OCI-LY1 (cell line): ENCODE measurements around the gene ARIH2.

Source experiments
- H2AFZ ChIP-seq: fragments of 200-600 bp; sonication (generic), shearing (Covaris generic); 2 replicates; pipeline ENCODE4 v1.6.0; 2014; ENCODE audit warnings: antibody characterized with exemption, mild to moderate bottlenecking, low read length
- H3F3A ChIP-seq: fragments of 200-600 bp; sonication (generic), shearing (Covaris generic); 2 replicates; pipeline ENCODE4 v1.6.0; 2014; ENCODE audit warnings: mild to moderate bottlenecking, antibody characterized with exemption, low read length, moderate library complexity; ENCODE audit not compliant: insufficient read depth
- H3K27ac ChIP-seq: fragments of 200-600 bp; sonication (generic); 2 replicates; pipeline ENCODE4 v1.5.1; 2014; ENCODE audit warnings: low read length, mixed run types, mild to moderate bottlenecking, low read depth; ENCODE audit not compliant: poor library complexity, severe bottlenecking
- H3K27me3 ChIP-seq: fragments of 200-600 bp; sonication (generic); 2 replicates; pipeline ENCODE4 v1.6.0; 2014; ENCODE audit warnings: antibody characterized with exemption, mild to moderate bottlenecking, low read length, moderate library complexity; ENCODE audit not compliant: insufficient read depth
- H3K36me3 ChIP-seq: fragments of 200-600 bp; sonication (generic); 2 replicates; pipeline ENCODE4 v1.6.1; 2014; ENCODE audit warnings: mild to moderate bottlenecking, antibody characterized with exemption, low read length, moderate library complexity, mixed read lengths; ENCODE audit not compliant: insufficient read depth
- H3K4me1 ChIP-seq: fragments of 200-600 bp; sonication (generic); 2 replicates; pipeline ENCODE4 v1.5.1; 2014; ENCODE audit warnings: mild to moderate bottlenecking, low read length, moderate library complexity; ENCODE audit not compliant: insufficient read depth, severe bottlenecking
- H3K4me2 ChIP-seq: fragments of 200-600 bp; sonication (generic), shearing (Covaris generic); 2 replicates; pipeline ENCODE4 v1.6.1; 2014; ENCODE audit warnings: low read length
- H3K4me3 ChIP-seq: fragments of 200-600 bp; sonication (generic); 2 replicates; pipeline ENCODE4 v1.5.1; 2014; ENCODE audit warnings: low read length, low read depth, mild to moderate bottlenecking, mixed read lengths; ENCODE audit not compliant: poor library complexity, severe bottlenecking
- H3K79me2 ChIP-seq: fragments of 200-600 bp; shearing (Covaris generic); 2 replicates; pipeline ENCODE4 v1.6.1; 2016; ENCODE audit warnings: mixed run types, low read length, mixed read lengths; ENCODE audit not compliant: insufficient read depth
- H3K9ac ChIP-seq: fragments of 200-600 bp; sonication (generic), shearing (Covaris generic); 2 replicates; pipeline ENCODE4 v1.6.1; 2014; ENCODE audit warnings: mild to moderate bottlenecking, low read length, mixed read lengths
- H3K9me2 ChIP-seq: fragments of 200-600 bp; sonication (generic), shearing (Covaris generic); 2 replicates; pipeline ENCODE4 v1.6.1; 2014; ENCODE audit warnings: low read depth, mild to moderate bottlenecking, low read length, mixed read lengths
- H3K9me3 ChIP-seq: fragments of 200-600 bp; shearing (Covaris generic); 2 replicates; pipeline ENCODE4 v1.6.1; 2014; ENCODE audit warnings: low read length, mixed read lengths
- H4K20me1 ChIP-seq: fragments of 200-600 bp; sonication (generic), shearing (Covaris generic); 2 replicates; pipeline ENCODE4 v1.6.0; 2016; ENCODE audit warnings: mild to moderate bottlenecking, low read length; ENCODE audit not compliant: insufficient read depth
- EZH2 ChIP-seq: fragments of 200-600 bp; sonication (generic), shearing (Covaris generic); IDR thresholded peaks from 2 replicates; pipeline ENCODE4 v1.8.0; 2017; ENCODE audit warnings: borderline replicate concordance, mixed run types, mild to moderate bottlenecking, antibody characterized with exemption, low read length, moderate library complexity, mixed read lengths
- TF ChIP-seq, protein P1 (sequence below): fragments of 200-600 bp; sonication (generic), shearing (Covaris generic); IDR thresholded peaks from 2 replicates; pipeline ENCODE4 v1.5.1; 2017; ENCODE audit warnings: mild to moderate bottlenecking, antibody characterized with exemption, low read length, moderate library complexity, mixed read lengths

Gene ARIH2

DNA sequence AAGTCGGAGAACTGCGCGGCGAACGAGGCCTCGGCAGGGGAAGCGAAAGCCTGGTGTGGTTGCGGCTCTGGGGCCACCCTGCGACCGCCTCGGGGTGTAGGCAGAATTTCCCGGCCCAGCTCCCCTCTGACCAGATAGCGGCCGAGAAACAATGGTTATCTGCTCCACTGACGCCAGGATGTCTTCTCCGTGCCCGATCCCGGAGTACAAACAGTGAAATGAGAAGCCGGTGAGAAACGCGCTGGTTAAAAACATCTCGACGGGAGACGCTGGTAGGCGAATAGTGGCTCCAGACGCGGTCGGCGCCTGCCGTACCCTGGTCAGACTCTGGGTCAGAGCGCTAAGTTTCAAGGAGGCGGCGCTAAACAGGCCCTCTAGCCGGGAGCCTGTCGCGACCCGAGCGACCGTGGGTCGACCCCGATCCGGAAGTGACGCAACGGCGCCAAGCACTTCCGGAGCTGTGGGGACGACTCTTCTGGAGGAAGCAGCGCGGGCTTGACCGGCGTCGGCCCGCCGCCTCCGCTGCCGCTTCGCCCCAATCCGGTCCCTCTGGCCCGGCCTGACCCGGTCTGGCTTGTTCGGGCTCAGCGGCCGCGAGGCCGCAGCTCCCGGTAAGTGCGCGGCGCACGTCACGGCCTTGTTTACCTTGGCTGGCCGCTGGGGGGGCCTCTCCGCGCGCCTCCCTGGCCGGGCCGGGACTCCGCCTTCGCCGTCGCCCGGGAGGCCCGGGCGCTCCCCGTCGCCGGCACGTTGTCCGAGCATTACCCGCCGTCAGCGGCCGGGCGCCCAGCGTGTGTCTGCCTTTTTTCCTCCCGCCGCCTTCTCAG lies at the start of gene ARIH2:
ARIH2 (plus strand) TSS at position 455 of the 827 bp plus-strand sequence. CDS start 8,717 bp downstream, outside the sequence.
- Histone ChIP-seq H3K9ac (peak within 1 kb of the TSS; percentile 76), H2AFZ (no peak within 1 kb of the TSS; the same call in 1 of the 2 replicates), H3K27ac (peak within 1 kb of the TSS; percentile 94), H3F3A (no peaks in the 10 kb centered on the region), H3K27me3 (no peaks in the 10 kb centered on the region), H3K4me2 (peak within 1 kb of the TSS; percentile 84), H4K20me1 (no peaks in the 10 kb centered on the region), H3K4me1 (peaks cover 16% of the 10 kb centered on the region), H3K79me2 (peaks cover 35% of the 10 kb centered on the region), H3K4me3 (peak within 1 kb of the TSS; percentile 86), H3K9me2 (no peaks in the 10 kb centered on the region), H3K9me3 (no peaks in the 10 kb centered on the region), H3K36me3 (peaks cover 21% of the 10 kb centered on the region)
- no peak for TF ChIP-seq EZH2
- TF ChIP-seq, protein P1, sequence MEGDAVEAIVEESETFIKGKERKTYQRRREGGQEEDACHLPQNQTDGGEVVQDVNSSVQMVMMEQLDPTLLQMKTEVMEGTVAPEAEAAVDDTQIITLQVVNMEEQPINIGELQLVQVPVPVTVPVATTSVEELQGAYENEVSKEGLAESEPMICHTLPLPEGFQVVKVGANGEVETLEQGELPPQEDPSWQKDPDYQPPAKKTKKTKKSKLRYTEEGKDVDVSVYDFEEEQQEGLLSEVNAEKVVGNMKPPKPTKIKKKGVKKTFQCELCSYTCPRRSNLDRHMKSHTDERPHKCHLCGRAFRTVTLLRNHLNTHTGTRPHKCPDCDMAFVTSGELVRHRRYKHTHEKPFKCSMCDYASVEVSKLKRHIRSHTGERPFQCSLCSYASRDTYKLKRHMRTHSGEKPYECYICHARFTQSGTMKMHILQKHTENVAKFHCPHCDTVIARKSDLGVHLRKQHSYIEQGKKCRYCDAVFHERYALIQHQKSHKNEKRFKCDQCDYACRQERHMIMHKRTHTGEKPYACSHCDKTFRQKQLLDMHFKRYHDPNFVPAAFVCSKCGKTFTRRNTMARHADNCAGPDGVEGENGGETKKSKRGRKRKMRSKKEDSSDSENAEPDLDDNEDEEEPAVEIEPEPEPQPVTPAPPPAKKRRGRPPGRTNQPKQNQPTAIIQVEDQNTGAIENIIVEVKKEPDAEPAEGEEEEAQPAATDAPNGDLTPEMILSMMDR: peak; percentile 29; the same call in 1 of the 2 replicates

- H3K4me1 ChIP-seq: peaks cover 7% of the 10 kb centered on the region
- no peak overlapping the region for H2AFZ ChIP-seq
- TF ChIP-seq EZH2: no peak
- TF ChIP-seq, protein P1: no peak
- no peak overlapping the region for H3K9ac ChIP-seq
- H3K27me3 ChIP-seq: no peaks in the 10 kb centered on the region
- no peaks in the 10 kb centered on the region for H4K20me1 ChIP-seq
- no peak overlapping the region for H3K4me3 ChIP-seq
- H3K36me3 ChIP-seq: peaks cover 8% of the 10 kb centered on the region; the same call in 1 of the 2 replicates
- no peak overlapping the region for H3K27ac ChIP-seq
- no peaks in the 10 kb centered on the region for H3K9me3 ChIP-seq
- H3K79me2 ChIP-seq: no peaks in the 10 kb centered on the region
- no peaks in the 10 kb centered on the region for H3K9me2 ChIP-seq
- no peak overlapping the region for H3K4me2 ChIP-seq
- no peaks in the 10 kb centered on the region for H3F3A ChIP-seq
Observed at GRCh38 chr3:48877671-48878070, 41.0 kb upstream of the ARIH2 start.

- no peak overlapping the region for H3K9ac ChIP-seq
- peaks cover 7% of the 10 kb centered on the region for H3K4me1 ChIP-seq
- no peak overlapping the region for H2AFZ ChIP-seq
- no peaks in the 10 kb centered on the region for H3K9me3 ChIP-seq
- no peak overlapping the region for H3K4me2 ChIP-seq
- no peaks in the 10 kb centered on the region for H3F3A ChIP-seq
- TF ChIP-seq EZH2: no peak
- TF ChIP-seq, protein P1: no peak
- no peaks in the 10 kb centered on the region for H3K79me2 ChIP-seq
- no peak overlapping the region for H3K27ac ChIP-seq
- H3K9me2 ChIP-seq: no peaks in the 10 kb centered on the region
- H3K36me3 ChIP-seq: peaks cover 8% of the 10 kb centered on the region; the same call in 1 of the 2 replicates
- H3K4me3 ChIP-seq: no peak overlapping the region
- no peaks in the 10 kb centered on the region for H4K20me1 ChIP-seq
- H3K27me3 ChIP-seq: no peaks in the 10 kb centered on the region
Observed at GRCh38 chr3:48879307-48879993, 39.2 kb upstream of the ARIH2 start.
